Fibroblast of lung (primary cell): ENCODE measurements around the gene NLRP3. TPM values are rescaled to one million over a fixed set of nuclear protein-coding genes. Genes with fewer than 3 reads are reported as not detected.

Experiments
- DNase-seq, 2 donors: peaks; one replicate each; pipeline versions ENCODE4 v3.0.0 to v3.0.0-alpha.2; 2010; ENCODE audit warnings: low read depth in 2 of 2
- H2AFZ ChIP-seq: 2 replicates; pipeline ENCODE4 v1.5.1; 2012; ENCODE audit warnings: low read length, control low read depth, inconsistent platforms
- H3K27ac ChIP-seq: 2 replicates; pipeline ENCODE4 v1.5.1; 2011; ENCODE audit warnings: low read length, control low read depth; ENCODE audit not compliant: insufficient read depth
- H3K27me3 ChIP-seq: 2 replicates; pipeline ENCODE4 v1.5.1; 2011; ENCODE audit warnings: mild to moderate bottlenecking, low read length; ENCODE audit not compliant: control insufficient read depth, insufficient read depth
- H3K36me3 ChIP-seq: 2 replicates; pipeline ENCODE4 v1.5.1; 2011; ENCODE audit warnings: low read length; ENCODE audit not compliant: control insufficient read depth, insufficient read depth
- H3K4me1 ChIP-seq: 2 replicates; pipeline ENCODE4 v1.5.1; 2011; ENCODE audit warnings: low read length; ENCODE audit not compliant: control insufficient read depth, insufficient read depth; ENCODE audit errors: extremely low read depth
- H3K4me2 ChIP-seq: 2 replicates; pipeline ENCODE4 v1.5.1; 2011; ENCODE audit warnings: low read length, control low read depth; ENCODE audit not compliant: insufficient read depth; ENCODE audit errors: extremely low read depth
- H3K4me3 ChIP-seq, 4 experiments: fragments of 200-600 bp in 1 of 4; sonication (generic) in 1 of 4; replicated peaks in 1 of 4; 2 replicates each; pipeline ENCODE4 v1.5.1; 2011 to 2016; ENCODE audit warnings: low read length in 4 of 4, low read depth in 3 of 4, mild to moderate bottlenecking in 3 of 4, control low read depth in 2 of 4, inconsistent platforms in 1 of 4, mixed read lengths in 1 of 4; ENCODE audit not compliant: insufficient read depth in 1 of 4; ENCODE audit errors: control extremely low read depth in 1 of 4
- H3K79me2 ChIP-seq: 2 replicates; pipeline ENCODE4 v1.5.1; 2012; ENCODE audit warnings: mild to moderate bottlenecking, low read length, inconsistent platforms; ENCODE audit not compliant: control insufficient read depth, insufficient read depth
- H3K9ac ChIP-seq: 2 replicates; pipeline ENCODE4 v1.5.1; 2011; ENCODE audit warnings: mild to moderate bottlenecking, low read length, control low read depth; ENCODE audit not compliant: insufficient read depth
- H3K9me3 ChIP-seq: 2 replicates; pipeline ENCODE4 v1.5.1; 2012; ENCODE audit warnings: low read depth, low read length; ENCODE audit not compliant: control insufficient read depth, insufficient read depth
- H4K20me1 ChIP-seq: 2 replicates; pipeline ENCODE4 v1.5.1; 2011; ENCODE audit warnings: low read length; ENCODE audit not compliant: control insufficient read depth, insufficient read depth; ENCODE audit errors: extremely low read depth
- EZH2 ChIP-seq: IDR thresholded peaks from 2 replicates; pipeline ENCODE4 v1.5.1; 2012; ENCODE audit warnings: low read length, control low read depth, mild to moderate bottlenecking; ENCODE audit errors: missing control alignments
- polyA plus RNA-seq, 2 donors: library from polyadenylated mRNA; depleted of rRNA in 1 of 2; stranded (reverse) in 1 of 2; unstranded in 1 of 2; fragments of >200 nt; gene quantifications; 2 replicates each; pipeline ENCODE4 v1.2.1, GENCODE V29; 2011 to 2012; ENCODE audit warnings: missing spikeins in 1 of 2
- total RNA-seq: library from RNA; depleted of rRNA; stranded (reverse); fragments of >200 nt; gene quantifications from 2 replicates; pipeline ENCODE4 v1.2.1, GENCODE V29; 2014
- TF ChIP-seq, protein P1 (sequence below), 2 donors: IDR thresholded peaks in 1 of 2; conservative IDR thresholded peaks in 1 of 2; 1 replicate in 1 of 2; 2 replicates in 1 of 2; pipeline ENCODE4 v1.5.1; 2011 to 2012; ENCODE audit warnings: low read length in 2 of 2, control low read depth in 1 of 2, inconsistent platforms in 1 of 2, low read depth in 1 of 2, mild to moderate bottlenecking in 1 of 2

NLRP3 gene
- total and polyA plus RNA-seq, 2 donors (not counting 1 experiment from before 2014, with no cell fraction given) = under 0.01 to 0.07 TPM

DNA sequence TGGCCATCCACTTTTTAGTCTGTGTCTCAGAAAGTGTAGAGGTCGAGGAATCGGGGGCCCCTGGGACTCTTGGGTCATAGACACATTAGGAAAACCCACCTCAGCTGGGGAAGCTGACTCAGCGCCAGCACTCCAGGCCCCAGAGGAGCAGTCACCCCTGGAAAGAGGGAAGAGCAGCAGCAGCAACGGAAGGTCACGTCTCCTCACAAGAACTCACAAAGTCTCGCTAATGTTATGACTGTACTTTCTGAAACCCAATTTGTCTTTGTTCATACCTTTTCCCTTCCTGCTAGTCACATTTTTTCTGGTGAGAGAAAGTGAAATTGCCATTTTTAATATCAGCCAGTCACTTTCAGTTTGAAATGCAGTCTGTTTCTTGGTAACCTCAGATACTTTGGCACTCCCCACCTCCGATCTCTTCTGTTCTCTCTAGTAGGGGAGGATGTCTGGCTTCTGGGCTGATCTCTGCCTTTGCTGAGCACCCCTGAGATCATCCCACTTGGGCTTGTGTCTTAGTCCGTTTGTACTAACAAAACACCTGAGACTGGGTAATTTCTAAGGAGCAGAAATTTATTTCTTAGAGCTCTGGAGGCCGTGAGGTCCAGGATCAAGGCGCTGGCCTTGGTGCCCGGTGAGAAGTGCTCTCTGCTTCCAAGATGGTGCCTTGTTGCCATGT lies 6.0 kb upstream of the NLRP3 start:
- no peak for DNase-seq

DNA sequence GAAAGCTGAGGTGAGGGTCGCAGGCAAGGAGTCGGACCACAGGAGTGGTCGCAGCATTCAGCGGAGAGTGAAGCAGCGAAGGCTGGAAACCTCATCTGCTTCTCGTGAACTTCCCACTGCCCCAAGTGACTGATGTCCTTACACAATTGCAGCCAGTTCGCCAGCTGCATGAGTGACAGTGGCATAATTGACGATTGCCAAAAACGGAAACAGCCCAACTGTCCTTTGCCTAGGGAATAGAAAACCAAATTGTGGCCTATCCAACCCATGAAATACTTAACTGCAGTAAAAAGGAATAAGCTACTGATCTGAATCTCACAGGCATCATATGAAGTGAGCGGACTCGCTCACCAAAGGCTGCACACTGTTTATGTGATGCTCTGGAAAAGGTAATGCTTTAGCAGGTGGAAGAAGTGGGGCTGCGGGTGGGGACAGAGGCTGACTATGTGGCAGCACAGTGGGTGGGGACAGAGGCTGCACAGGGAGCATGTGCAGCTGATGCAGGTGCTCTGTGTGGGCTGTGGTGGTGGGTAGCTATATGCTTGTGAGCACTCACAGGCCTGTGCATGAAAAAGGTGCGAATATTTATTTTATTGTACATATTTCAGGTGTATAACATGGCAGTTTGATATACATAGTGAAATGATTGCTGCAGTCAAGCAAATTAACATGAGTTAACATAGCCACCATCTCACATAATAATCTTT lies 4.2 kb upstream of the NLRP3 start:
- no peaks in the 10 kb centered on the region for H4K20me1 ChIP-seq
- no peak overlapping the region for H3K9ac ChIP-seq
- DNase-seq = no peak
- no peak overlapping the region for H3K4me3 ChIP-seq
- H3K4me1 ChIP-seq = no peaks in the 10 kb centered on the region
- no peaks in the 10 kb centered on the region for H3K27me3 ChIP-seq
- no peaks in the 10 kb centered on the region for H3K79me2 ChIP-seq
- no peak overlapping the region for H2AFZ ChIP-seq
- no peak overlapping the region for H3K27ac ChIP-seq
- no peak overlapping the region for H3K4me2 ChIP-seq
- H3K9me3 ChIP-seq = no peaks in the 10 kb centered on the region
- TF ChIP-seq, protein P1, sequence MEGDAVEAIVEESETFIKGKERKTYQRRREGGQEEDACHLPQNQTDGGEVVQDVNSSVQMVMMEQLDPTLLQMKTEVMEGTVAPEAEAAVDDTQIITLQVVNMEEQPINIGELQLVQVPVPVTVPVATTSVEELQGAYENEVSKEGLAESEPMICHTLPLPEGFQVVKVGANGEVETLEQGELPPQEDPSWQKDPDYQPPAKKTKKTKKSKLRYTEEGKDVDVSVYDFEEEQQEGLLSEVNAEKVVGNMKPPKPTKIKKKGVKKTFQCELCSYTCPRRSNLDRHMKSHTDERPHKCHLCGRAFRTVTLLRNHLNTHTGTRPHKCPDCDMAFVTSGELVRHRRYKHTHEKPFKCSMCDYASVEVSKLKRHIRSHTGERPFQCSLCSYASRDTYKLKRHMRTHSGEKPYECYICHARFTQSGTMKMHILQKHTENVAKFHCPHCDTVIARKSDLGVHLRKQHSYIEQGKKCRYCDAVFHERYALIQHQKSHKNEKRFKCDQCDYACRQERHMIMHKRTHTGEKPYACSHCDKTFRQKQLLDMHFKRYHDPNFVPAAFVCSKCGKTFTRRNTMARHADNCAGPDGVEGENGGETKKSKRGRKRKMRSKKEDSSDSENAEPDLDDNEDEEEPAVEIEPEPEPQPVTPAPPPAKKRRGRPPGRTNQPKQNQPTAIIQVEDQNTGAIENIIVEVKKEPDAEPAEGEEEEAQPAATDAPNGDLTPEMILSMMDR (conservative IDR thresholded peaks at IDR 0.05 in 1 of 2, IDR thresholded peaks at IDR 0.05 in 1 of 2; ENCODE audit: low read depth in 1 of 2, low read length in 2 of 2) = no peak
- TF ChIP-seq EZH2 = no peak
- no peaks in the 10 kb centered on the region for H3K36me3 ChIP-seq

More for the DNA sequence above, 6.0 kb upstream of the NLRP3 start:
- Histone ChIP-seq H3K4me3 (no peak overlapping the region), H2AFZ (no peak overlapping the region), H3K9me3 (no peaks in the 10 kb centered on the region), H3K79me2 (no peaks in the 10 kb centered on the region), H3K27me3 (no peaks in the 10 kb centered on the region), H3K27ac (no peak overlapping the region), H4K20me1 (no peaks in the 10 kb centered on the region), H3K9ac (no peak overlapping the region), H3K4me1 (no peaks in the 10 kb centered on the region), H3K4me2 (no peak overlapping the region), H3K36me3 (no peaks in the 10 kb centered on the region)
- TF ChIP-seq, protein P1 (conservative IDR thresholded peaks at IDR 0.05 in 1 of 2, IDR thresholded peaks at IDR 0.05 in 1 of 2; ENCODE audit: low read depth in 1 of 2, low read length in 2 of 2) = no peak
- TF ChIP-seq EZH2 = no peak

DNA sequence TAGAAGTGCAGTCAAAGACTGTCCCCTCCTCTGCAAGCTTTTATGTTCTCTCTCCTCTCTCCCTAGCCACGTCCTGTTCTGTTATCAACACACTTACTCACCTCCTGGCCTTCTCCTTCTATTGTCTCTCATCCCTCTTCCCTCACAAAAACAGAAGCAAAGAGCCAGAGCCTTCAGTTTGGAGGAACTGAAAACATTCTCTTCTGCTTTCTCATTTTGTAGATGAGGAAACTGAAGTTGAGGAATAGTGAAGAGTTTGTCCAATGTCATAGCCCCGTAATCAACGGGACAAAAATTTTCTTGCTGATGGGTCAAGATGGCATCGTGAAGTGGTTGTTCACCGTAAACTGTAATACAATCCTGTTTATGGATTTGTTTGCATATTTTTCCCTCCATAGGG lies 1.9 kb downstream of the NLRP3 start:
- Histone ChIP-seq H3K27ac (no peak overlapping the region), H3K4me3 (no peak overlapping the region), H3K36me3 (no peaks in the 10 kb centered on the region), H3K4me2 (no peak overlapping the region), H3K79me2 (no peaks in the 10 kb centered on the region), H2AFZ (no peak overlapping the region), H3K9ac (no peak overlapping the region), H4K20me1 (no peaks in the 10 kb centered on the region), H3K4me1 (no peaks in the 10 kb centered on the region), H3K27me3 (no peaks in the 10 kb centered on the region), H3K9me3 (no peaks in the 10 kb centered on the region)
- no peak for TF ChIP-seq EZH2
- TF ChIP-seq, protein P1 (conservative IDR thresholded peaks at IDR 0.05 in 1 of 2, IDR thresholded peaks at IDR 0.05 in 1 of 2; ENCODE audit: low read depth in 1 of 2, low read length in 2 of 2) = no peak
- DNase-seq = no peak
